ENCODE measurements around the gene TNFRSF17. TPM values are rescaled to one million over a fixed set of nuclear protein-coding genes. Genes with fewer than 3 reads are reported as not detected.

The TNFRSF17 gene
- total and polyA plus RNA-seq, 4 donors = 0.20 to 0.29 (median 0.22) TPM; not detected in 1

DNA sequence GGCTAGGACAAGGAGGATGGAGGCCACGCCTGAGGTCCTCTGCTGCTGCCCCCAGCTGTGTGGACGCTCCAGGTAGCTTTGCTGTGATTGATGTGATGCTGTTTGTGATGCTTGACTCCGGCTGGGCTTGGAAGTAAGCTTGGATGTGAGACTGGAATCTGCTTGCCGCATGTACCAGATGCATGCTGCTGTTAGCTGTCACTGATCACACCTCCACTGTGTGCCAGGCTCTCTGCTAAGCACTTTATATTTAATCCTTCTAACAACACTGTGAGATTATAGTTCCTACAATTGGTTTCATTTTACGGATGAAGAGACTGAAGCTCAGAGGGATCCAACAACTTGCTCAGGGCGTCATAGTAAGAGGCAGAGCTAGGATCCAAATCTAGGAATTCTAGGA is 35.0 kb downstream of the TNFRSF17 start:
- peak in 2 of 6 donors; percentile 30 to 32 for DNase-seq (ENCODE audit: low read depth in 4 of 6, low spot score in 6 of 6)
- 77% methylated on average over 4 of the region's 6 CpGs for WGBS (ENCODE audit: insufficient coverage)
- no peak overlapping the region for H3K4me3 ChIP-seq (ENCODE audit: low read depth, low read length)

DNA sequence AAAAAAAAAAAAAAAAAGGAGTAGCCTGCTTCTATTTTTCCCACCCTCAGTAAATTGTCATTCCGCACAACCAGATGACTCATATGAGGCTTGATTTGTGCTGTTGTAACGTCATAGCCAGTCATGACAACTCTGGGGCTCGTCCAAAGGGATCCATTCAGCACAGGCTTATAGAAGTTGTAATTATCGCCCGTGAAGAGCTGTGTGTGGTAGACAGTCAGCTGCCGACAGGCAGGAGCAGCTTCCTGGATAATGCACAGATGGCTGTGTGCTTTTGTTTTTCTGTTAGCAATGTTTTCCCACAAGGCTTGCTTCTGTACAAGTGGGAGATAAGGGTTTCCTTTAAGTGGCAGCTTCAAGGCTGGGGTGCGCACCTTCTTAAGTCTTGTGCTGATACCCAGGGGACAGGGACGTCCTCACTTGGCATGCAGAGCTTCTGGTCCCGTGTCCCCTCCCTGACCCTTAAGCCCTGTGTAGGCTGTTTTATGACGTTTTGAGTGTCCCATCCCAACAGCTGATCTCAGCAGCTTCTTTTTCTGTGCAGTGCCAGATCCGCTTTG is 37.5 kb downstream of the TNFRSF17 start:
- no peak overlapping the region for H3K4me3 ChIP-seq (ENCODE audit: low read depth, low read length)
- no peaks in the 10 kb centered on the region for H3K9me3 ChIP-seq (ENCODE audit: control insufficient read depth, insufficient read depth, low read length)
- 47% methylated on average over 10 of the region's 11 CpGs for WGBS (ENCODE audit: insufficient coverage)
- H3K27me3 ChIP-seq (ENCODE audit: control insufficient read depth, insufficient read depth, low read length) = no peaks in the 10 kb centered on the region
- no peak overlapping the region for H3K27ac ChIP-seq (ENCODE audit: low read depth, low read length)
- no peaks in the 10 kb centered on the region for H3K36me3 ChIP-seq (ENCODE audit: control insufficient read depth, insufficient read depth, low read length)
- H3K4me1 ChIP-seq (ENCODE audit: control insufficient read depth, insufficient read depth, low read length) = no peaks in the 10 kb centered on the region
- peak in 3 of 6 donors; percentile 5 to 74 (median 62) for DNase-seq (ENCODE audit: low read depth in 4 of 6, low spot score in 6 of 6)

More for the DNA sequence above, 35.0 kb downstream of the TNFRSF17 start:
- Histone ChIP-seq H3K27ac (ENCODE audit: low read depth, low read length) (no peak overlapping the region), H3K27me3 (ENCODE audit: control insufficient read depth, insufficient read depth, low read length) (no peaks in the 10 kb centered on the region), H3K9me3 (ENCODE audit: control insufficient read depth, insufficient read depth, low read length) (no peaks in the 10 kb centered on the region), H3K36me3 (ENCODE audit: control insufficient read depth, insufficient read depth, low read length) (no peaks in the 10 kb centered on the region), H3K4me1 (ENCODE audit: control insufficient read depth, insufficient read depth, low read length) (no peaks in the 10 kb centered on the region)

DNA sequence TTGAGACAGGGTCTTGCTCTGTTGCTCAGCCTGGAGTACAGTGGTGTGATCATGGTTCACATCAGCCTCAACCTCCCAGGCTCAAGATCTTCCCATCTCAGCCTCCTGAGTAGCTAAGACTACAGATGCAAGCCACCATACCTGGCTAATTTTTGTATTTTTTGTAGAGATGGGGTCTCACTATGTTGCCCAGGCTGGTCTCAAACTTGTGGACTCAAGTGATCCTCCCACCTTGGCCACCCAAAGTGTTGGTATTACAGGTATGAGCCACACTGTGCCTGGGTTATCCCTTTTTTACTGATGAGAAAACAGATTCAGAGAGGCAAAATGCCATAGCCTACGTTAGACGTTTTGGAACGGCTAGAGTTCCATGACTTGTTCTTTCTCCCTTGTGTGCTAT is 41.6 kb downstream of the TNFRSF17 start:
- no CpG with 5 or more reads among the region's 3 CpGs for WGBS (ENCODE audit: insufficient coverage)

DNA sequence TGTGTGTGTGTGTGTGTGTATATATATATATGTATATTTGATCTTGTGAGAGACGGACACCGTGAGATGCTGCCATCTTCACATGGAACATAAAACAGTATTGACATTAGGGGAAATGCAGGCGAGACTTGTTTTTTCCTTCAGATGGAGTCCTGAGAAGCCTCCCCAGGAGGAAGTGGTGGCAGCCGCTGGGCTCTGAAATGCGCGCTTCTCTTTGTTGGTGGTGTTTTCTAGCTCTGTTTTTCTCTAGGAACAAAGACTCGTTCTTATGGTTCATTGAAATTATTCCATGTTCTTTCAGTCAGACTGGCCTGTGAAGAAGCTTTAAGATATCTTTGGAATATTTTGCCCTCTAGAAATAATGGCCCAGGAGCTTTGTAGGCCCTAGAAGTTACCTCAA is 44.5 kb downstream of the TNFRSF17 start:
- 76% methylated on average over 3 of the region's 7 CpGs for WGBS (ENCODE audit: insufficient coverage)
- Histone ChIP-seq H3K4me1 (ENCODE audit: control insufficient read depth, insufficient read depth, low read length) (no peaks in the 10 kb centered on the region), H3K27me3 (ENCODE audit: control insufficient read depth, insufficient read depth, low read length) (no peaks in the 10 kb centered on the region), H3K9me3 (ENCODE audit: control insufficient read depth, insufficient read depth, low read length) (no peaks in the 10 kb centered on the region), H3K36me3 (ENCODE audit: control insufficient read depth, insufficient read depth, low read length) (no peaks in the 10 kb centered on the region), H3K4me3 (ENCODE audit: low read depth, low read length) (no peak overlapping the region), H3K27ac (ENCODE audit: low read depth, low read length) (no peak overlapping the region)
- DNase-seq (ENCODE audit: low read depth in 4 of 6, low spot score in 6 of 6) = no peak

More for the DNA sequence above, 41.6 kb downstream of the TNFRSF17 start:
- no peaks in the 10 kb centered on the region for H3K9me3 ChIP-seq (ENCODE audit: control insufficient read depth, insufficient read depth, low read length)
- no peaks in the 10 kb centered on the region for H3K4me1 ChIP-seq (ENCODE audit: control insufficient read depth, insufficient read depth, low read length)
- no peaks in the 10 kb centered on the region for H3K36me3 ChIP-seq (ENCODE audit: control insufficient read depth, insufficient read depth, low read length)
- no peak overlapping the region for H3K27ac ChIP-seq (ENCODE audit: low read depth, low read length)
- no peak for DNase-seq (ENCODE audit: low read depth in 4 of 6, low spot score in 6 of 6)
- no peaks in the 10 kb centered on the region for H3K27me3 ChIP-seq (ENCODE audit: control insufficient read depth, insufficient read depth, low read length)
- no peak overlapping the region for H3K4me3 ChIP-seq (ENCODE audit: low read depth, low read length)

DNA sequence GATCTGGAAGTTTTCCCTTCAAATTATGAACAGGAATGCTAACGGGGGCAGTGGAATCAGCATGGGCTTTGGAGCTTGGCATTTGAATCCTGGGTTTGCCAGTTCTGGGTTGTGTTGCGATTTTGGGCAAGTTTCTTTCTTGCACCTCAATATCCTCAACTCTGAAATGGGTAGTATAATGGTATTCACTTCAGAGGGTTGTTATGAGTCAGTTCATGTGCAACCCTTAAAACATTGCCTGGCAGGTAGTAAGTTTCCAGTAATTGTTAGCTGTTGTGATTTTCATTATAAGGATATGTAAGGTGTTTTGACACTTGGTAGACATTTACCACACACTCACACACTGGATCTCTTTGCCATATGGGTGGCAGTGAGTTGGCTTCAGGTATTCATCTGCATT is 44.9 kb downstream of the TNFRSF17 start:
- Histone ChIP-seq H3K4me3 (ENCODE audit: low read depth, low read length) (no peak overlapping the region), H3K27ac (ENCODE audit: low read depth, low read length) (no peak overlapping the region)
- 100% methylated on average over 1 of the region's 2 CpGs for WGBS (ENCODE audit: insufficient coverage)

DNA sequence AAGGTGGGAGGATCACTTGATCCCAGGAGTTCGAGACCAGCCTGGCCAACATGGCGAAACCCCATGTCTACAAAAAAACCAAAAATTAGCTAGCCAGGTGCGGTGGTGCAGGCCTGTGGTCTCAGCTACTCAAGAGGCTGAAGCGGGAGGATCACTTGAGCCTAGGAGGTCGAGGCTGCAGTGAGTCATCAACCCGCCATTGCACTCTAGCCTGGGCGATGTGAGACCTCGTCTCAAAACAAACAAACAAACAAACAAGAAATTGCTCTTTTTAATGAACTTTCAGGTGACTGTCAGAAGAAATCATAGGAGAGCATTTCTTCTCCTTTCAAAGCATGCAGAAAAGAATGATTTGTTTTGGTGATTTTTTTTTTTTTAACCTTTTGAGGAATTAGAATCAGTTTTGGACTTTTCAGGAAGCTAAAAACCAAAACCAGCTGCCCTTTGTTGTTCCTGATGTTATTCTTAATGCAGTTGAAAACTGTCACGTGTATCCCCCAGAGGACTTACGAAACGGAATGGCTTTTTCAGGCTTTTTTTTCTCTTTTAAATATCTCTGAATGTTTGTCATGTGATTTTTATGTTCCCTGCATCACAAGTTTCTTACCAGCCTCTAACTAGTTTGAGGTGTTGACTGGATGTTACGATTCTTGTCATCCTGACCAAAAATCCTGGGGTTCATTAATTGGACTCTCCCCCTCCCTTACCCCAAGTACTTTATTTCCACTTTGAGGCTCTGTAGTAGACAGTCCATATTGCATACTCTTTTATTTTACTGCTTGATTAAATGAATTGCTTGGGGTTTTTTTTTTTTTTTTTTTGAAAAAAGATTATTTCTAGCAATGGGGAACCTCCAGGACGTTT is 45.6 kb downstream of the TNFRSF17 start:
- Histone ChIP-seq H3K27ac (ENCODE audit: low read depth, low read length) (no peak overlapping the region), H3K4me3 (ENCODE audit: low read depth, low read length) (no peak overlapping the region), H3K36me3 (ENCODE audit: control insufficient read depth, insufficient read depth, low read length) (no peaks in the 10 kb centered on the region), H3K9me3 (ENCODE audit: control insufficient read depth, insufficient read depth, low read length) (no peaks in the 10 kb centered on the region), H3K27me3 (ENCODE audit: control insufficient read depth, insufficient read depth, low read length) (no peaks in the 10 kb centered on the region), H3K4me1 (ENCODE audit: control insufficient read depth, insufficient read depth, low read length) (no peaks in the 10 kb centered on the region)
- 95% methylated on average over 3 of the region's 13 CpGs for WGBS (ENCODE audit: insufficient coverage)
- DNase-seq (ENCODE audit: low read depth in 4 of 6, low spot score in 6 of 6) = no peak

More for the DNA sequence above, 44.9 kb downstream of the TNFRSF17 start:
- no peaks in the 10 kb centered on the region for H3K27me3 ChIP-seq (ENCODE audit: control insufficient read depth, insufficient read depth, low read length)
- H3K9me3 ChIP-seq (ENCODE audit: control insufficient read depth, insufficient read depth, low read length) = no peaks in the 10 kb centered on the region
- H3K36me3 ChIP-seq (ENCODE audit: control insufficient read depth, insufficient read depth, low read length) = no peaks in the 10 kb centered on the region
- no peak for DNase-seq (ENCODE audit: low read depth in 4 of 6, low spot score in 6 of 6)
- H3K4me1 ChIP-seq (ENCODE audit: control insufficient read depth, insufficient read depth, low read length) = no peaks in the 10 kb centered on the region

DNA sequence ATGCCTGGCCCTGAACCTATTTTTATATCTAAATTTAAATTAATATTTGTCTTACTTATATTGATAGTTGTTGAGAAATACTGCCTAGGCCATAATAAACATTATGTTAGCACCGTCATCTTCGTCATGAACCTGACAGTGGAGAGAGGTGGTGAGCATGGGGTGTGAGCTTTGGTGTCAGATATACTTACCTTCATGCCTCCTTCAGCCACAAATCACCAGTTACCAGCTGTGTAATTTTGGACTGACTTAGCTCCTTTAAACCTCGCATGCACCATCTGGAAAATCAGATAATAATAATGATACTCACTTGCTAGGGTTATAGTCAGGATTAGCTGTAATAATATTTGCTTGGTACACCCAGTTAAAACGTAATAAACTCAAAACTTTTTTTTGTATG is 46.6 kb downstream of the TNFRSF17 start:
- no peak for DNase-seq (ENCODE audit: low read depth in 4 of 6, low spot score in 6 of 6)
- no peaks in the 10 kb centered on the region for H3K27me3 ChIP-seq (ENCODE audit: control insufficient read depth, insufficient read depth, low read length)
- no peaks in the 10 kb centered on the region for H3K4me1 ChIP-seq (ENCODE audit: control insufficient read depth, insufficient read depth, low read length)
- no peaks in the 10 kb centered on the region for H3K36me3 ChIP-seq (ENCODE audit: control insufficient read depth, insufficient read depth, low read length)
- no CpG with 5 or more reads among the region's 4 CpGs for WGBS (ENCODE audit: insufficient coverage)
- H3K4me3 ChIP-seq (ENCODE audit: low read depth, low read length) = no peak overlapping the region
- H3K9me3 ChIP-seq (ENCODE audit: control insufficient read depth, insufficient read depth, low read length) = no peaks in the 10 kb centered on the region
- H3K27ac ChIP-seq (ENCODE audit: low read depth, low read length) = no peak overlapping the region

DNA sequence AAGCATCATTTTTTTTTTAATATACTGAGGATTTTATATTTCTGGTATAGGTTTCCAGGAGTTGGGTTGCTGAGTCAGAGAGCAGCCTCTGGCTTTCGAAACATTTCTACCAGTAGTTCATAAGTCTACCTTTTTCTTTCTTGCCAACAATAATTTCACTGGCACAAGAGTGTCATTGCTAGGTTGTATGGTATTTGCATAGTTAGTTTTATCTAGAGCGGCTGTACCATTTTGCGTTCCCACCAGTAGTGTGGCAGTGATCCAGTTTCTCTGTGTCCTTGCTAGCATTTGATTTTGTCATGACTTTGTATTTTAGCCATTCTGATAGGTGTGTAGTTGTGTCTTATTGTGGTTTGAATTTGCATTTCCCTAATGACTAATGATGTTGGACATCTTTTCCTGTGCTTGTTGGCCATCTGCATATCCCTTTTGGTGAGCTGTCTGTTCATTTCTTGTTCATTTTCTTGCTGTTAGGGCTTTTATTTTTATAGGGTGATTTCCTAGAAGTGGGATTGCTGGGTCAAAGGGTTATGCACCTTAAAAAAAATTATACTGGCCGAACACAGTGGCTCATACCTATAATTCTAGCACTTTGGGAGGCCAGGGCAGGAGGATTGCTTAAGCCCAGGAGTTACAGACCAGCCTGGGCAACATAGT is 51.4 kb downstream of the TNFRSF17 start:
- no peak overlapping the region for H3K4me3 ChIP-seq (ENCODE audit: low read depth, low read length)
- 100% methylated on average over 2 of the region's 4 CpGs for WGBS (ENCODE audit: insufficient coverage)
- no peak for DNase-seq (ENCODE audit: low read depth in 4 of 6, low spot score in 6 of 6)
- no peaks in the 10 kb centered on the region for H3K36me3 ChIP-seq (ENCODE audit: control insufficient read depth, insufficient read depth, low read length)
- no peaks in the 10 kb centered on the region for H3K9me3 ChIP-seq (ENCODE audit: control insufficient read depth, insufficient read depth, low read length)
- H3K4me1 ChIP-seq (ENCODE audit: control insufficient read depth, insufficient read depth, low read length) = no peaks in the 10 kb centered on the region
- no peaks in the 10 kb centered on the region for H3K27me3 ChIP-seq (ENCODE audit: control insufficient read depth, insufficient read depth, low read length)
- H3K27ac ChIP-seq (ENCODE audit: low read depth, low read length) = no peak overlapping the region

DNA sequence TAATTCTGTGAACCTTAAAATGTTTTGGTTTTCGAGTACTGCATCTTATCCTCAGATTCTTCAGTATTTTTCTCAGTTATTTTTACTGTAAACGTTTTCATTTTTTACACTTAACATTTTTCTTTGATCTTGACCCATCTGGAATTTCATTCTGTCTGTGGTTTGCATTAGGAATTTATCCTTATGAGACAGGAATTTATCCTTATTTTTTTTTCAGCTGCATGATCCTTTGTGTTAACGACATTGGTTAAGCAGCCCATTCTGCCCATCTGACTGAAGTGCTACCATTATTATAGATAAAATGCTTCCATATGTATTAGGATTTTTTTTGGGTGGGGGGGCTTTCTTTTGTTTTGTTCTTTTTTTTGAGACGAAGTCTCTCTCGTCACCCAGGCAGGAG is 52.5 kb downstream of the TNFRSF17 start:
- Histone ChIP-seq H3K9me3 (ENCODE audit: control insufficient read depth, insufficient read depth, low read length) (no peaks in the 10 kb centered on the region), H3K4me1 (ENCODE audit: control insufficient read depth, insufficient read depth, low read length) (no peaks in the 10 kb centered on the region), H3K4me3 (ENCODE audit: low read depth, low read length) (no peak overlapping the region), H3K27ac (ENCODE audit: low read depth, low read length) (no peak overlapping the region), H3K27me3 (ENCODE audit: control insufficient read depth, insufficient read depth, low read length) (no peaks in the 10 kb centered on the region), H3K36me3 (ENCODE audit: control insufficient read depth, insufficient read depth, low read length) (no peaks in the 10 kb centered on the region)
- WGBS (ENCODE audit: insufficient coverage) = 100% methylated on average over 2 of the region's 5 CpGs
- DNase-seq (ENCODE audit: low read depth in 4 of 6, low spot score in 6 of 6) = no peak

Data from spinal cord (tissue), 10 donors.